Measurements from ENCODE around the gene SLC6A20.

SLC6A20 gene

GRCh38 chr3:45756055-45756454 is 40.3 kb downstream of the SLC6A20 start:
- Histone ChIP-seq H4K20me1 (ENCODE audit: insufficient read depth, low read length) (no peaks in the 10 kb centered on the region), H3K27me3 (ENCODE audit: insufficient read depth, low read length, poor library complexity) (no peaks in the 10 kb centered on the region), H3K9ac (ENCODE audit: low read depth, low read length) (no peak overlapping the region), H2AFZ (ENCODE audit: low read depth, low read length) (no peak overlapping the region), H3K36me3 (ENCODE audit: insufficient read depth, low read length) (no peaks in the 10 kb centered on the region), H3K4me1 (ENCODE audit: insufficient read depth, low read length) (peaks cover 10% of the 10 kb centered on the region), H3K4me3 (ENCODE audit: low read depth in 1 of 2, low read length in 2 of 2) (no peak overlapping the region), H3K9me3 (ENCODE audit: insufficient read depth, low read length, severe bottlenecking) (no peaks in the 10 kb centered on the region), H3K4me2 (ENCODE audit: insufficient read depth, low read length) (no peak overlapping the region), H3K79me2 (ENCODE audit: insufficient read depth, low read length) (no peaks in the 10 kb centered on the region), H3K27ac (ENCODE audit: low read length) (no peak overlapping the region)
- DNase-seq (no peak), ATAC-seq (ENCODE audit: insufficient read depth, low read depth) (no peak)
- TF ChIP-seq CTCF (IDR thresholded peaks at IDR 0.05; ENCODE audit: borderline replicate concordance, extremely low read depth, low read length, poor library complexity, severe bottlenecking) (no peak), EZH2 (IDR thresholded peaks at IDR 0.05; ENCODE audit: borderline replicate concordance, low read depth, low read length, severe bottlenecking) (no peak)

- TF ChIP-seq EZH2 (IDR thresholded peaks at IDR 0.05; ENCODE audit: borderline replicate concordance, low read depth, low read length, severe bottlenecking) = no peak
- no peak for TF ChIP-seq CTCF (IDR thresholded peaks at IDR 0.05; ENCODE audit: borderline replicate concordance, extremely low read depth, low read length, poor library complexity, severe bottlenecking)
- ATAC-seq (ENCODE audit: insufficient read depth, low read depth) = no peak
Measured at GRCh38 chr3:45754461-45754860, 41.9 kb downstream of the SLC6A20 start.

GRCh38 chr3:45753095-45753494 is 43.2 kb downstream of the SLC6A20 start:
- H3K79me2 ChIP-seq (ENCODE audit: insufficient read depth, low read length) = no peaks in the 10 kb centered on the region
- DNase-seq (no peak), ATAC-seq (ENCODE audit: insufficient read depth, low read depth) (no peak)
- no peak overlapping the region for H3K4me2 ChIP-seq (ENCODE audit: insufficient read depth, low read length)
- H3K4me3 ChIP-seq (ENCODE audit: low read depth in 1 of 2, low read length in 2 of 2) = no peak overlapping the region
- no peaks in the 10 kb centered on the region for H3K27me3 ChIP-seq (ENCODE audit: insufficient read depth, low read length, poor library complexity)
- no peaks in the 10 kb centered on the region for H4K20me1 ChIP-seq (ENCODE audit: insufficient read depth, low read length)
- no peak overlapping the region for H2AFZ ChIP-seq (ENCODE audit: low read depth, low read length)
- peaks cover 1% of the 10 kb centered on the region; the same call in 1 of the 2 replicates for H3K36me3 ChIP-seq (ENCODE audit: insufficient read depth, low read length)
- no peak overlapping the region for H3K9ac ChIP-seq (ENCODE audit: low read depth, low read length)
- H3K4me1 ChIP-seq (ENCODE audit: insufficient read depth, low read length) = peaks cover 1% of the 10 kb centered on the region; the same call in 1 of the 2 replicates
- no peaks in the 10 kb centered on the region for H3K9me3 ChIP-seq (ENCODE audit: insufficient read depth, low read length, severe bottlenecking)
- no peak for TF ChIP-seq CTCF (IDR thresholded peaks at IDR 0.05; ENCODE audit: borderline replicate concordance, extremely low read depth, low read length, poor library complexity, severe bottlenecking)
- no peak for TF ChIP-seq EZH2 (IDR thresholded peaks at IDR 0.05; ENCODE audit: borderline replicate concordance, low read depth, low read length, severe bottlenecking)
- no peak overlapping the region for H3K27ac ChIP-seq (ENCODE audit: low read length)

More at GRCh38 chr3:45754461-45754860, 41.9 kb downstream of the SLC6A20 start:
- H3K79me2 ChIP-seq (ENCODE audit: insufficient read depth, low read length) = no peaks in the 10 kb centered on the region
- H3K4me1 ChIP-seq (ENCODE audit: insufficient read depth, low read length) = peaks cover 10% of the 10 kb centered on the region
- no peak overlapping the region for H3K4me3 ChIP-seq (ENCODE audit: low read depth in 1 of 2, low read length in 2 of 2)
- H3K9ac ChIP-seq (ENCODE audit: low read depth, low read length) = no peak overlapping the region
- DNase-seq = no peak
- no peak overlapping the region for H2AFZ ChIP-seq (ENCODE audit: low read depth, low read length)
- H3K27me3 ChIP-seq (ENCODE audit: insufficient read depth, low read length, poor library complexity) = no peaks in the 10 kb centered on the region
- H3K9me3 ChIP-seq (ENCODE audit: insufficient read depth, low read length, severe bottlenecking) = no peaks in the 10 kb centered on the region
- H3K27ac ChIP-seq (ENCODE audit: low read length) = no peak overlapping the region
- H4K20me1 ChIP-seq (ENCODE audit: insufficient read depth, low read length) = no peaks in the 10 kb centered on the region
- no peaks in the 10 kb centered on the region for H3K36me3 ChIP-seq (ENCODE audit: insufficient read depth, low read length)
- H3K4me2 ChIP-seq (ENCODE audit: insufficient read depth, low read length) = no peak overlapping the region
